Mesenchymal stem cell (in vitro differentiated cells and primary cell): ENCODE data around the gene SIK1.
"Not testable (repeated sequence)": the region's sequence is repeated elsewhere in the genome, so short reads cannot be mapped to it uniquely, and the experiment has no call there.

Experiments used
- DNase-seq: peaks from one replicate; pipeline ENCODE4 v3.0.0-alpha.2; 2013
- H2AFZ ChIP-seq: one replicate; pipeline ENCODE4 v1.6.1; 2013; ENCODE audit warnings: low read depth, mild to moderate bottlenecking, control low read depth, inconsistent platforms, low read length, moderate library complexity
- H2AK5ac ChIP-seq: 2 replicates; pipeline ENCODE4 v1.6.1; 2013; ENCODE audit warnings: low read length, moderate library complexity, mild to moderate bottlenecking, inconsistent platforms; ENCODE audit not compliant: severe bottlenecking
- H2BK120ac ChIP-seq: one replicate; pipeline ENCODE4 v1.6.1; 2013; ENCODE audit warnings: low read depth, mild to moderate bottlenecking, inconsistent platforms, low read length, moderate library complexity
- H2BK12ac ChIP-seq, 2 experiments: one replicate each; pipeline ENCODE4 v1.6.1; 2013; ENCODE audit warnings: inconsistent platforms in 2 of 2, low read length in 2 of 2, mild to moderate bottlenecking in 2 of 2, moderate library complexity in 2 of 2, control low read depth in 1 of 2
- H2BK15ac ChIP-seq: one replicate; pipeline ENCODE4 v1.6.1; 2013; ENCODE audit warnings: mild to moderate bottlenecking, low read depth, inconsistent platforms; ENCODE audit not compliant: poor library complexity, severe bottlenecking
- H2BK5ac ChIP-seq: 2 replicates; pipeline ENCODE4 v1.6.1; 2013; ENCODE audit warnings: low read depth, mild to moderate bottlenecking, low read length, control low read depth, inconsistent platforms; ENCODE audit not compliant: poor library complexity, severe bottlenecking
- H3K14ac ChIP-seq, 2 experiments: one replicate each; pipeline ENCODE4 v1.6.1; 2013; ENCODE audit warnings: inconsistent platforms in 2 of 2, low read length in 2 of 2, control low read depth in 1 of 2, mild to moderate bottlenecking in 1 of 2, moderate library complexity in 1 of 2
- H3K18ac ChIP-seq, 2 experiments: one replicate each; pipeline ENCODE4 v1.6.1; 2013; ENCODE audit warnings: inconsistent platforms in 2 of 2, low read length in 2 of 2, control low read depth in 1 of 2, low read depth in 1 of 2, mild to moderate bottlenecking in 1 of 2
- H3K23ac ChIP-seq, 2 experiments: one replicate each; pipeline ENCODE4 v1.6.1; 2013; ENCODE audit warnings: inconsistent platforms in 2 of 2, low read length in 2 of 2, mild to moderate bottlenecking in 2 of 2, moderate library complexity in 2 of 2, control low read depth in 1 of 2
- H3K27ac ChIP-seq: 2 replicates; pipeline ENCODE4 v1.5.1; 2013; ENCODE audit warnings: mild to moderate bottlenecking, moderate library complexity, low read length, control low read depth, inconsistent platforms; ENCODE audit not compliant: poor library complexity, severe bottlenecking
- H3K27me3 ChIP-seq, 2 experiments: 2 replicates each; pipeline versions ENCODE4 v1.6.1 to v1.7.0; 2013; ENCODE audit warnings: low read length in 2 of 2, mild to moderate bottlenecking in 2 of 2, moderate library complexity in 2 of 2, control low read depth in 1 of 2, inconsistent platforms in 1 of 2; ENCODE audit not compliant: control insufficient read depth in 1 of 2, insufficient read depth in 1 of 2
- H3K36me3 ChIP-seq, 2 experiments: 2 replicates each; pipeline versions ENCODE4 v1.6.1 to v1.7.0; 2013; ENCODE audit warnings: low read length in 2 of 2, control low read depth in 1 of 2, inconsistent platforms in 1 of 2, low read depth in 1 of 2, mild to moderate bottlenecking in 1 of 2; ENCODE audit not compliant: insufficient read depth in 2 of 2, control insufficient read depth in 1 of 2
- H3K4ac ChIP-seq, 2 experiments: one replicate each; pipeline ENCODE4 v1.6.1; 2013; ENCODE audit warnings: inconsistent platforms in 2 of 2, low read length in 2 of 2, mild to moderate bottlenecking in 2 of 2, moderate library complexity in 2 of 2, control low read depth in 1 of 2, low read depth in 1 of 2
- H3K4me1 ChIP-seq: 2 replicates; pipeline ENCODE4 v1.6.1; 2013; ENCODE audit warnings: low read depth, low read length, control low read depth; ENCODE audit not compliant: control insufficient read depth, insufficient read depth
- H3K4me2 ChIP-seq: 2 replicates; pipeline ENCODE4 v1.6.1; 2013; ENCODE audit warnings: low read length, mild to moderate bottlenecking, inconsistent platforms; ENCODE audit not compliant: poor library complexity, severe bottlenecking
- H3K4me3 ChIP-seq, 2 experiments: 2 replicates each; pipeline versions ENCODE4 v1.5.1 to v1.7.0; 2013; ENCODE audit warnings: low read length in 2 of 2, mild to moderate bottlenecking in 2 of 2, control low read depth in 1 of 2, low read depth in 1 of 2; ENCODE audit not compliant: insufficient read depth in 1 of 2
- H3K79me1 ChIP-seq: replicated peaks from 2 replicates; pipeline ENCODE4 v1.6.1; 2013; ENCODE audit warnings: mild to moderate bottlenecking, control low read depth, low read length, inconsistent platforms; ENCODE audit not compliant: poor library complexity, severe bottlenecking
- H3K9ac ChIP-seq: 2 replicates; pipeline ENCODE4 v1.7.0; 2013; ENCODE audit warnings: mild to moderate bottlenecking, low read length, moderate library complexity
- H3K9me3 ChIP-seq: 2 replicates; pipeline ENCODE4 v1.7.0; 2013; ENCODE audit warnings: mild to moderate bottlenecking, low read length; ENCODE audit not compliant: control insufficient read depth
- H4K8ac ChIP-seq: one replicate; pipeline ENCODE4 v1.6.1; 2013; ENCODE audit warnings: inconsistent platforms, mild to moderate bottlenecking, low read length, moderate library complexity
- H4K91ac ChIP-seq: one replicate; pipeline ENCODE4 v1.6.1; 2013; ENCODE audit warnings: mild to moderate bottlenecking, low read length, inconsistent platforms
- WGBS: methylation state at CpG from one replicate; pipeline ENCODE4 v1.1.7; 2013; ENCODE audit warnings: mixed read lengths; 5-methylcytosine and 5-hydroxymethylcytosine counted together

SIK1 gene

GRCh38 chr21:43412020-43412788 lies 14.7 kb downstream of the SIK1 start:
- H3K4me3 ChIP-seq = not testable (repeated sequence)

GRCh38 chr21:43410456-43411068 lies 16.4 kb downstream of the SIK1 start:
- H2BK120ac ChIP-seq, H3K9me3 ChIP-seq, H3K36me3 ChIP-seq, H4K8ac ChIP-seq, H2BK15ac ChIP-seq, H2AK5ac ChIP-seq, H3K4me3 ChIP-seq, H3K14ac ChIP-seq, H4K91ac ChIP-seq, H2AFZ ChIP-seq, H3K79me1 ChIP-seq, H3K4me2 ChIP-seq, H3K27me3 ChIP-seq, H2BK5ac ChIP-seq, H2BK12ac ChIP-seq, H3K4me1 ChIP-seq, DNase-seq, H3K18ac ChIP-seq, H3K27ac ChIP-seq, H3K23ac ChIP-seq, H3K9ac ChIP-seq, H3K4ac ChIP-seq: not testable (repeated sequence)
- 47% methylated on average over 2 of the region's 27 CpGs for WGBS

More at GRCh38 chr21:43412020-43412788, 14.7 kb downstream of the SIK1 start:
- not testable (repeated sequence) for H3K4me2 ChIP-seq, H3K18ac ChIP-seq, H3K14ac ChIP-seq, H3K27ac ChIP-seq, H3K36me3 ChIP-seq, H4K91ac ChIP-seq, H2BK15ac ChIP-seq, H2BK12ac ChIP-seq, H3K27me3 ChIP-seq, H2BK5ac ChIP-seq, H2AFZ ChIP-seq, H3K9ac ChIP-seq, H2BK120ac ChIP-seq, H3K9me3 ChIP-seq, H2AK5ac ChIP-seq, H4K8ac ChIP-seq, H3K79me1 ChIP-seq, H3K4ac ChIP-seq, H3K23ac ChIP-seq, H3K4me1 ChIP-seq
- 100% methylated on average over 1 of the region's 28 CpGs for WGBS
- DNase-seq = peak; percentile 42

GRCh38 chr21:43407139-43407538 lies 19.8 kb downstream of the SIK1 start:
- not testable (repeated sequence) for H3K4me3 ChIP-seq, H2BK15ac ChIP-seq, H3K4me2 ChIP-seq, H3K4me1 ChIP-seq, H2AFZ ChIP-seq, H3K36me3 ChIP-seq, H4K91ac ChIP-seq, H3K9ac ChIP-seq, DNase-seq, H4K8ac ChIP-seq, H2AK5ac ChIP-seq, H2BK5ac ChIP-seq, H3K4ac ChIP-seq, H3K14ac ChIP-seq, H3K9me3 ChIP-seq, H3K27me3 ChIP-seq, H2BK12ac ChIP-seq, H2BK120ac ChIP-seq, H3K18ac ChIP-seq, H3K27ac ChIP-seq, H3K79me1 ChIP-seq, H3K23ac ChIP-seq
- no CpG with 5 or more reads among the region's 13 CpGs for WGBS

- not testable (repeated sequence) for H2AFZ ChIP-seq, DNase-seq, H4K8ac ChIP-seq, H3K4me1 ChIP-seq, H3K4me2 ChIP-seq, H2BK12ac ChIP-seq, H3K4me3 ChIP-seq, H2AK5ac ChIP-seq, H3K18ac ChIP-seq, H3K4ac ChIP-seq, H3K79me1 ChIP-seq, H2BK120ac ChIP-seq, H4K91ac ChIP-seq, H3K14ac ChIP-seq, H3K27ac ChIP-seq, H3K27me3 ChIP-seq, H3K9ac ChIP-seq, H3K9me3 ChIP-seq, H2BK5ac ChIP-seq, H3K36me3 ChIP-seq, H3K23ac ChIP-seq, H2BK15ac ChIP-seq
- no CpG with 5 or more reads among the region's 14 CpGs for WGBS
Observed at GRCh38 chr21:43404450-43404849, 22.5 kb downstream of the SIK1 start.
